ENCODE data around the gene TESK1. TPM values are rescaled to one million over a fixed set of nuclear protein-coding genes. Genes with fewer than 3 reads are reported as not detected.
A peak's percentile ranks its signal among the peaks of the same experiment; 100 is the strongest.

The TESK1 gene, protein sequence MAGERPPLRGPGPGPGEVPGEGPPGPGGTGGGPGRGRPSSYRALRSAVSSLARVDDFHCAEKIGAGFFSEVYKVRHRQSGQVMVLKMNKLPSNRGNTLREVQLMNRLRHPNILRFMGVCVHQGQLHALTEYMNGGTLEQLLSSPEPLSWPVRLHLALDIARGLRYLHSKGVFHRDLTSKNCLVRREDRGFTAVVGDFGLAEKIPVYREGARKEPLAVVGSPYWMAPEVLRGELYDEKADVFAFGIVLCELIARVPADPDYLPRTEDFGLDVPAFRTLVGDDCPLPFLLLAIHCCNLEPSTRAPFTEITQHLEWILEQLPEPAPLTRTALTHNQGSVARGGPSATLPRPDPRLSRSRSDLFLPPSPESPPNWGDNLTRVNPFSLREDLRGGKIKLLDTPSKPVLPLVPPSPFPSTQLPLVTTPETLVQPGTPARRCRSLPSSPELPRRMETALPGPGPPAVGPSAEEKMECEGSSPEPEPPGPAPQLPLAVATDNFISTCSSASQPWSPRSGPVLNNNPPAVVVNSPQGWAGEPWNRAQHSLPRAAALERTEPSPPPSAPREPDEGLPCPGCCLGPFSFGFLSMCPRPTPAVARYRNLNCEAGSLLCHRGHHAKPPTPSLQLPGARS
- total RNA-seq = 94.4 TPM
- long read RNA-seq, partial matches to known transcripts = 23 of 48 reads
- long read RNA-seq, other reads (novel, unspliced or antisense) = 25 of 48 reads

DNA sequence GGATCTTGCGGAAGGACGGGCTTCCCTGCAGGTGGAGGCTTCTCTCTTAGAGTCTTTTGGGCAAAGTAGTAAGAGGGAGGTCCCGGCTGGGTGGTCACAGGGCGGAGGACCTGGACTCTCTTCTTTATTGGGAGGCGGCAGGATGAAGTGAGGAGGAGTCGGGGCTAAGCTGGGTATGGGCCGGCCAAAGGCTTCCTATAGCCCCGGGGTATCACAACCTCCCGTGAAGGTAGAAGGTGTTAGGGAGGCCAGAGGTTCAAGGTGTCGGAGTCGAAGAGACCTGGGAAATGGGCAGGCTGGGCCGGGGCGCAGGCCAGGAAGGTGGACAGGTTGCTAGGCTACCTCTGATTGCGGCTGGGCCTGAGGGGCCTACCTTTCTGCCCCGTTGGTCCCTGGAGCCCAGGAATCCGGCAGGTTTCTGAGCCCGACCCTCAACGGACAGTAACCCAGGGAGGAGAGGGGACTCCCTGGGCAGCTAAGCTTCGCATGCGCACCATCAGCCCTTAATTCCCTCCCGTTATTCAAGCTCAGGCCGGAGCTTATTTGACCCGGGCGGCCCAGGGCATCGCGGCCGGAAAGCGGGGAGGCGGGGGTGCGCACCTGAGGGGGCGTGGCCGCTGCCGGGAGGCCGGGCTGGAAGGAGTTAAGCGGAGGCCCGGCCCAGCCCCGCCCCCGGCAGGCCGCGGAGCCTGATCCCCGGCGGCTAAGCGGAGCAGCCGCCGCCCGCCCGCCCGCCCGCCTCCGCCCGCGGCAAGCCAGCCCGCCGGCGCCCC is at the start of gene TESK1:
Gene TESK1 (plus strand): TSS at position 685 of the 773 bp plus-strand sequence. CDS start 358 bp downstream, outside the sequence.
- peak; percentile 92 for DNase-seq (ENCODE audit: low spot score)

GRCh38 chr9:35555881-35556280 is 49.2 kb upstream of the TESK1 start:
- DNase-seq (ENCODE audit: low spot score) = no peak

DNA sequence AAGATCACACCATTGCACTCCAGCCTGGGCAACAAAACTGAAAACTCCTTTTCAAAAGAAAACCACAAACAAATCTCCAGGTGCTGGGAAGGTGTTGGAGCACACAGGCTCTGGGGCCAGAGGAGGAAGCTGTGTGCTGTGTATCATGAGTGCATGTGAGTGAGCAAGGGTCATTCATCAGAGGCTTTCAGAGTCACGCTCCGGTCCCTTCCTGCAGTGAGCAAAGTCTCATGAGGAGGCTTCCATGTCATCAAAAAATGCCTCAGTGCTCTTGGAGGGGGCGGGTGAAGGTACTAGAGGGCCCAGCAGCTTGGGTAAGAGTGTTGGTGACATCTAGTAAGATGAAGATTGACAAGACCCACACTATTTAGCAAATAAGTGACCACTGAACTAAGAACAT is 48.3 kb upstream of the TESK1 start:
- no peak for DNase-seq (ENCODE audit: low spot score)

DNA sequence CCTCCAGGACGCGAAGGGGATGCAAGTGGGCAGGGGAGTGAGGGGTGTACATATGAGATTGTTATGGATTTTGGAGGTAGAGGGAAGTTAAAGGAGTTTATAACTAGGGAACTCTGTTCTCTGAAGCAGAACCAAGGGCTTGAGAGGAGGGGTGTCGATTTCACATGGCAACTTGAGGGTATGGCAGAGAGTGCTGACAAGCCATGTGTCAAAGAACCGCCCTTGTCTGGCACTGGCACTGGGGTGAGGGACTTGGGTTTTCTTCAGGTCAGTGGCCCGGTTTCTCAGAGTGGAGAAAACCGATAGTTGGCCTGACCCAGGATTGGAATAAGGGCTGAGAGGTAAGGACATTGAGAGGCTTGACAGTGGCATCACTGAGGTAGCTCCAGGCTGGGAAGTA is 47.7 kb upstream of the TESK1 start:
- no peak for DNase-seq (ENCODE audit: low spot score)

DNA sequence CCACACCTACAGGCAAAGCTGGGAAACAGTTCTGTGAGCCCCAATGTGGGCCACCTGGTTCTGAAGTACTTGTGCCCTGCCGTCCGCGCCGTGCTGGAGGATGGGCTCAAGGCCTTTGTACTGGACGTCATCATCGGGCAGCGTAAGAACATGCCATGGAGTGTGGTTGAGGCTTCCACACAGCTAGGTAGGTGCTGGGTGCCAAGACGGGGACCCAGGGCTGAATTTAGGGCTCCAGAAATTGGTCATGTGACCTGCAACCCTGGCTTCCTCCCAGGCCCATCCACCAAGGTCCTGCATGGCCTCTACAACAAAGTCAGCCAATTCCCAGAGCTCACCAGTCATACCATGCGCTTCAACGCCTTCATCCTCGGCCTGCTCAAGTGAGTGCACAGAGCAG is 46.9 kb upstream of the TESK1 start:
- no peak for DNase-seq (ENCODE audit: low spot score)

- DNase-seq (ENCODE audit: low spot score) = no peak
Observed at GRCh38 chr9:35559792-35560530, 45.1 kb upstream of the TESK1 start.

DNA sequence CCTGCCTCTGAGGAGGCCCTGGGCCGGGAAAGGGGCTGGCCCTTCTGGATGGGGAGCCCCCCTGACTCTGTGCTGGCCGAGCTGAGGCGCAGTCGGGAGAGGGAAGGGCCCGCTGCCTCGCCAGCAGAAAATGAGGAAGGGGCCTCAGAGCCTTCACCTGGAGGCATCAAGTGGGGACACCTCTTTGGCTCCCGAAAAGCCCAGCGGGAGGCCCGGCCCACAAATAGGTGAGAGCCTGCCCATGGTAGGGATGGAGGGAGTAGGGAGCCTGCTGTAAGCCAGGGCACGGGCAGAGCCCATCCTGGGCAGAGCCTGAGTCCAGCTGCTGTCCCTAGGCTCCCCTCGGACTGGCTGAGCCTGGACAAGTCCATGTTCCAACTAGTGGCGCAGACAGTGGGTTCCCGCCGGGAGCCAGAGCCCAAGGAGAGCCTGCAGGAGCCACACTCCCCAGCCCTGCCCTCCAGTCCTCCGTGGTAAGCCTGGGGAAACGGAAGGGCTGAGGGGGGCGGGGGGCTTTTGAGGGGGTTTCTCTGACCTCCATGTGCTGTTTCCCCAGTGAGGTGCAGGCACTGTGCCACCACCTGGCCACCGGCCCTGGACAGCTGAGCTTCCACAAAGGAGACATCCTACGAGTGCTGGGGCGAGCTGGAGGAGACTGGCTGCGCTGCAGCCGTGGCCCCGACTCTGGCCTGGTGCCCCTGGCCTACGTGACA is 44.3 kb upstream of the TESK1 start:
- no peak for DNase-seq (ENCODE audit: low spot score)

GRCh38 chr9:35561468-35562261 is 43.4 kb upstream of the TESK1 start:
- DNase-seq (ENCODE audit: low spot score) = no peak

- DNase-seq (ENCODE audit: low spot score) = no peak
Observed at GRCh38 chr9:35562895-35563780, 41.9 kb upstream of the TESK1 start.

DNA sequence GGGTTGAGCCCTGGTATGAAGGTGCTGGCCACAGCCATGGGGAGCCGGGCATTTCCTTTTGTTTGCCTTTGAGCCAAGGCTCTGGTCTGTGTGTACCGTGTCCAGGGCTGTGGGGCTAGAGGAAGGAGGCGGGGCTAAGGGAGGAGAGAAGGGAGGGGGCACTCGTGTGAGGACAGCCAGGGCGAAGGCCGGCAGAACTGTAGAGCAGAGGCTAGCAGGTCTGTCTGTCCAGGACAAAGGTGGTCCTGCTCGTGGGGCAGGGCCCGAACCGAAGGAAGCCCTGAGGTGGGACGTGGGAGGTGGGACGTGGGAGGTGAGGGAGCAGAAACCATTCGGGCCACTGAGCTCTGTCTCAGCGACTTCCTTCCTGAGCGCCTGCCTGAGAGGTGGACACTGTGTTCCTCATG is 41.3 kb upstream of the TESK1 start:
- DNase-seq (ENCODE audit: low spot score) = no peak

DNA sequence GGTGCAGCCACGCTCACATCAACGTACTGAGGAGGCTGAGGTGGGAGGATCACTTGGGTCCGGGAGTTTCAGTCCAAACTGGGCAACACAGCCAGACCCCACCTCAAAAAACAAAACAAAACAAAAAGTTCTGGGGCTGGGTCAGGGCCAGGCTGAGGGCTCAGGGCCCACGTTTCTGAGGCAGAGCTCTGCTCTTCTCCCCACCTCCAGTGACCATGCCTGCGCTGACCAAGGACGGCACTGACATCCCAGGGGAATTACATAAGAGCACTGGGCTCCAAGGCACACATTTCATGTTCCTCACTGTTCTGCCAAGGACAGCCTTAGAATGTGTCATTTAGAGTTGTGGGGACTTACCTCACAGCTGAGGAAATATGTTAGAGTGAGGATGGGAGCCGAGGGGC is 40.4 kb upstream of the TESK1 start:
- no peak for DNase-seq (ENCODE audit: low spot score)

GRCh38 chr9:35566417-35566816 is 38.6 kb upstream of the TESK1 start:
- no peak for DNase-seq (ENCODE audit: low spot score)

- no peak for DNase-seq (ENCODE audit: low spot score)
Observed at GRCh38 chr9:35568196-35568595, 36.9 kb upstream of the TESK1 start.

DNA sequence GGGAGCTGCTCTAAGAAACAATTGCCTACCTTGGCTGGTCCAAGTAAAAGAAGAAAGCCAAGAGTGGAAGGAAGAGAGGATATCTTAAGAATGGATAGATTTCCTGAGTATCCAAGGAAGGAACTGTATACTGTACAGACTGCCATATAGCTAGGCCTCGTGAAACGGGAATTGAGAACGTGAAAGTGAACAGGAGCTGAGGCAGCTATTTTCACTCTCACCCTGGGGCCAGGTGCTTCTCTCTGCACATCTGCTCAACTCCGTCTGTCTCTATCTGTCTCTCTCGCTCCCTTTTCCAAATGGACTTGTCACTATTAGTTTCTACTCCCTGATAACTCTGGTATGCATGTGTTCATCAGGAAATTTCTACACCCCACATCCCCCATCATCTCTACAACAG is 35.9 kb upstream of the TESK1 start:
- DNase-seq (ENCODE audit: low spot score) = no peak

- no peak for DNase-seq (ENCODE audit: low spot score)
Observed at GRCh38 chr9:35570709-35571504, 34.2 kb upstream of the TESK1 start.

- DNase-seq (ENCODE audit: low spot score) = no peak
Observed at GRCh38 chr9:35574578-35575122, 30.4 kb upstream of the TESK1 start.

DNA sequence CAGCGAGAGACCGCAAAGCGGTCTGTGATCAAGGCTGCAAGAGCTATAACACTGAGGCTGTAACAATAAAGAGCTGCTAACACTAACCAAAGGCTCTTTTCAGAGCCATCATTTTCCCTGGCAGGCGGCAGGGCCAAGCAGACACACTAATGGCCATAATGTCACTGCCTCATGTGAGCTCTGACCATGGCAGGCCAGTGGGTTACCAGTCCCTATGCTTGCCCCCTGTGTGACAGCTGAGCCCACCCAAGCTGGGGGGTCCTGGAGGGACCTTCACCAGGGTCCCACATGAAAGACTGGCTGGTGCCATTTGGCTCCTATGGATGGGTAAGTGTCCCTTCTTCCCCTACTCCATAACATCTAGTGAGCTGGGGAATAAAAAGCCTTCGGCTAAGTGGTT is 29.6 kb upstream of the TESK1 start:
- no peak for DNase-seq (ENCODE audit: low spot score)

GRCh38 chr9:35577486-35577885 is 27.6 kb upstream of the TESK1 start:
- DNase-seq (ENCODE audit: low spot score) = no peak

All from mesenteric fat pad (tissue), 1 donor.